Colonic mucosa (tissue), 4 donors: ENCODE data around the gene LONP1. TPM values are rescaled to one million over a fixed set of nuclear protein-coding genes. Genes with fewer than 3 reads are reported as not detected.

Experiments
- DNase-seq: peaks from one replicate; pipeline ENCODE4 v3.0.0-alpha.2; 2020
- H3K27ac ChIP-seq: fragments of 200-600 bp; one replicate; pipeline ENCODE4 v1.8.0; 2021
- H3K27me3 ChIP-seq: fragments of 200-600 bp; one replicate; pipeline ENCODE4 v1.8.0; 2021
- H3K36me3 ChIP-seq: fragments of 200-600 bp; one replicate; pipeline ENCODE4 v1.8.0; 2021
- H3K4me1 ChIP-seq: fragments of 200-600 bp; one replicate; pipeline ENCODE4 v1.8.0; 2021; ENCODE audit warnings: mild to moderate bottlenecking
- H3K4me3 ChIP-seq: fragments of 200-600 bp; one replicate; pipeline ENCODE4 v1.8.0; 2021
- H3K9ac ChIP-seq, 2 donors: one replicate each; pipeline ENCODE4 v1.7.0; 2013; ENCODE audit warnings: control low read depth in 2 of 2, low read depth in 2 of 2, low read length in 2 of 2
- H3K9me3 ChIP-seq: fragments of 200-600 bp; one replicate; pipeline ENCODE4 v1.8.0; 2021
- intact Hi-C: fragments of 100-400 bp; cut with DNase I; formaldehyde crosslinking; loops from one replicate; pipeline ENCODE4 v1.14.1; 2022
- total RNA-seq, 2 donors: library from RNA; stranded (reverse); fragmentation: NEBNext Ultra II Directional in 1 of 2; extraction: Animal tissue kit (Norgen Biotek cat#: 25700) in 1 of 2; gene quantifications; one replicate each; pipeline ENCODE4 v1.2.1, GENCODE V29; 2021
- TF ChIP-seq, protein P1 (sequence below): fragments of 200-600 bp; IDR thresholded peaks from one replicate; pipeline ENCODE4 v1.8.0; 2022; ENCODE audit warnings: antibody characterized with exemption, mild to moderate bottlenecking
- donor health status: healthy.
- donor health status: DM: no; HTN: no; CAD: no.
- donor health status: DM: no; HTN: no; CAD: no.

LONP1 gene
- total RNA-seq, 2 donors from 2014 or later, result 64.3 to 133 TPM

DNA sequence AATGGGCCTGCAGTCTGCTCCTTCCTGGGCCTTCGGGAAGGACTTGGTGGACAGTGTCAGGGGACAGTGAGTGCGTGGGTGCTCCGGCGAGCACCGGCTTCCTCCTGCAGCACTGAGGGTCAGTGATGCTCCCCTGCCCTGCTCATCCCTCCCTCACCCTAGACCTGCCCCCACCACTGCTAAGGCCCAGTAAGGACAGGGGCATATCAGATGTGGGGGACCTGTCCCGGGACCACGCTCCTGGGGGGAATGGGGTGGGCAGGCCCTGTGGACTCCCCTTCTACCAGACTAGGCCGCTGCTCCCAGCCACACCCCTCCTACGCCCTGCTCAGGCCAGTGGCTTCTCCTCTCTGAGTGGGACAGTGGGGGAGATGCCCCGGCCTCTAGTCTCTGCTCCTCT lies 42.8 kb downstream of the LONP1 start:
- no peak for DNase-seq
- TF ChIP-seq, protein P1, sequence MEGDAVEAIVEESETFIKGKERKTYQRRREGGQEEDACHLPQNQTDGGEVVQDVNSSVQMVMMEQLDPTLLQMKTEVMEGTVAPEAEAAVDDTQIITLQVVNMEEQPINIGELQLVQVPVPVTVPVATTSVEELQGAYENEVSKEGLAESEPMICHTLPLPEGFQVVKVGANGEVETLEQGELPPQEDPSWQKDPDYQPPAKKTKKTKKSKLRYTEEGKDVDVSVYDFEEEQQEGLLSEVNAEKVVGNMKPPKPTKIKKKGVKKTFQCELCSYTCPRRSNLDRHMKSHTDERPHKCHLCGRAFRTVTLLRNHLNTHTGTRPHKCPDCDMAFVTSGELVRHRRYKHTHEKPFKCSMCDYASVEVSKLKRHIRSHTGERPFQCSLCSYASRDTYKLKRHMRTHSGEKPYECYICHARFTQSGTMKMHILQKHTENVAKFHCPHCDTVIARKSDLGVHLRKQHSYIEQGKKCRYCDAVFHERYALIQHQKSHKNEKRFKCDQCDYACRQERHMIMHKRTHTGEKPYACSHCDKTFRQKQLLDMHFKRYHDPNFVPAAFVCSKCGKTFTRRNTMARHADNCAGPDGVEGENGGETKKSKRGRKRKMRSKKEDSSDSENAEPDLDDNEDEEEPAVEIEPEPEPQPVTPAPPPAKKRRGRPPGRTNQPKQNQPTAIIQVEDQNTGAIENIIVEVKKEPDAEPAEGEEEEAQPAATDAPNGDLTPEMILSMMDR, result no peak
- H3K27ac ChIP-seq, result no peak overlapping the region

DNA sequence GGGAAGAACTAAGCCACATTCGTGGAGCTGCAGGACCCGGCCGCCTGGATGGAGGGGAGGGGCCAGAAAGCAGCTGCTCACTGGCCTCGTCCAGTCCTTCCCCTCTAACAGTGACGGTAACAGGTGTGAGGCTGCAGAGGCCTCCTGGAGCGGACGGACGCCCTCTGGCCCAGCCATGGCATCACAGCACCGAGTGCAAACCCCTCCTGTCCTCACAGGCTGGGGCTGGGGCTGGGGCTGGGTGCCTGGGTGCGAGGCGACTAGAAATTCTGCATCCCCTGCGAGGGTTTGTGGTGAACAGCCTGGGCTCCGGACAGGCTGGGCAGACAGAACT lies 43.2 kb downstream of the LONP1 start:
- no peaks in the 10 kb centered on the region for H3K36me3 ChIP-seq
- no peak overlapping the region for H3K27ac ChIP-seq
- TF ChIP-seq, protein P1, result no peak
- peaks cover 7% of the 10 kb centered on the region for H3K4me1 ChIP-seq
- H3K9ac ChIP-seq, result no peak overlapping the region
- H3K9me3 ChIP-seq, result no peaks in the 10 kb centered on the region
- DNase-seq, result no peak
- H3K27me3 ChIP-seq, result no peaks in the 10 kb centered on the region
- intact Hi-C loops, result no loop called here
- H3K4me3 ChIP-seq, result no peak overlapping the region

More for the DNA sequence above, 42.8 kb downstream of the LONP1 start:
- H3K27me3 ChIP-seq, result no peaks in the 10 kb centered on the region
- H3K4me1 ChIP-seq, result peaks cover 7% of the 10 kb centered on the region
- no peak overlapping the region for H3K4me3 ChIP-seq
- intact Hi-C loops, result no loop called here
- H3K36me3 ChIP-seq, result no peaks in the 10 kb centered on the region
- no peak overlapping the region for H3K9ac ChIP-seq
- no peaks in the 10 kb centered on the region for H3K9me3 ChIP-seq

DNA sequence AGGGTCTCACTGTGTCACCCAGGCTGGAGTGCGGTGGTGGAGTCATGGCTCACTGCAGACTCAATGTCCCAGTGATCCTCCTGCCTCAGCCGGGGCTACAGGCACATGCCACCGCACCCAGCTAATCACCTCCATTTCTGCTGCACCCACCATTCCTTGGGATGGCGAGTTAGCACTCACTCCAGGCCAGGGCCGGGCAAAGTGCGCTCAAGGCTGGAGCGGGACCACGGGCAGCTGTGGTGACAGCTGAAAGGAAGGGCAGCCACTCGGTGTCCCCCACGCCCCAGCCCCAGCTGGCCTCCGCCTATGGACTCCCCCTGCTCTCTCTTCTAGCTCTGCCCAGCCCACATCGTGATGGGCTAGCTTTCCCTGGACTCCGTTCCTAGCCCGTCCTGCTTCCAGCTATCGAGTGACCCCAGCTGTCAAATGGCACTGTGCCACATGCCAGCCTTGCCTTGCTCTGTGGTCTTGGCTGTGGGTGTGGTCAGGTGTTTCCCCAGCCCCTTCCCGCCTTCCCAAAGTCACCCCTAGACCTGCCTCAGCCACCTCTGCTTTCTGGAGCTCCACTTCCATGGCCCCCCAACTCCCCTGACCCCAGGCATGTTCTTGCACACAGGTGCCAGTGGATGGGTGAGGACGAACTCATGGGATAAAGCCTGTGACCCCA lies 43.7 kb downstream of the LONP1 start:
- Histone ChIP-seq H3K9ac (peak overlapping the region in 1 of 2 donors; percentile 26), H3K27ac (no peak overlapping the region), H3K36me3 (no peaks in the 10 kb centered on the region), H3K27me3 (no peaks in the 10 kb centered on the region), H3K4me3 (no peak overlapping the region), H3K4me1 (peaks cover 7% of the 10 kb centered on the region), H3K9me3 (no peaks in the 10 kb centered on the region)
- DNase-seq, result no peak
- TF ChIP-seq, protein P1, result no peak
- intact Hi-C loops, result no loop called here

DNA sequence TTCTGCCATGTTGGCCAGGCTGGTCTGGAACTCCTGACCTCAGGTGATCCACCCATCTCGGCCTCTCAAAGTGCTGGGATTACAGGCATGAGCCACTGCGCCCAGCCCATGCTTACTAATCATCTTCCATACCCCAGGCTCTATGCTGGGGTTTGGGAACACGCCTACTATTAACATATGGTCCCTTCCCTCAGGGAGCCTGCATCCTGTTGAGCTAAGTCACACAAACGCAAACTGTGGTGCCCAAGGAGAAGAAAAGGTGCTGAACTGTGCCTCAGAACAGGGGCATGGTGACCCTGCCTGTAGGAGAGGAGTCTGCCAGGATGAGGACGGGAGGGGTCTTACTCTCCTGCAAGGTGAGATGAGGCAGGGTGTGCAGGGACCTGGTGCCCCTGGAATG lies 45.2 kb downstream of the LONP1 start:
- H3K27me3 ChIP-seq, result no peaks in the 10 kb centered on the region
- intact Hi-C loops, result no loop called here
- TF ChIP-seq, protein P1, result no peak
- H3K4me3 ChIP-seq, result no peak overlapping the region
- H3K4me1 ChIP-seq, result peaks cover 7% of the 10 kb centered on the region
- no peak for DNase-seq
- H3K36me3 ChIP-seq, result no peaks in the 10 kb centered on the region
- no peaks in the 10 kb centered on the region for H3K9me3 ChIP-seq
- no peak overlapping the region for H3K27ac ChIP-seq
- H3K9ac ChIP-seq, result no peak overlapping the region

DNA sequence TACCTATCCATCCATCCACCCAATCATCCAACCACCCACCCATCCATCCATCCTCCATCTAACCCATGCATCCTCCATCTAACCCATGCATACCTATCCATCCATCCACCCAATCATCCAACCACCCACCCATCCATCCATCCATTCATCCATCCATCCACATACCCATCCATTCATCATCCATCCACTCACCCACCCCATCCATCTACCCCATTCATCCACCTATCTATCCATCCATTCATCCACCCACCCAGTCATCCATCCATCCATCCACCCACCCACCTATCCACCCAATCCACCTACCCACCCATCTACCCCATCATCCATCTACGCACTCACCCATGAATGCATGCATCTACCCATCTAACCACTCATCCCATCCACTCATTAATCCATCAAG lies 46.2 kb downstream of the LONP1 start:
- H3K4me1 ChIP-seq, result no peaks in the 10 kb centered on the region
- TF ChIP-seq, protein P1, result no peak
- no peak overlapping the region for H3K9ac ChIP-seq
- H3K4me3 ChIP-seq, result no peak overlapping the region
- no peaks in the 10 kb centered on the region for H3K9me3 ChIP-seq
- H3K36me3 ChIP-seq, result no peaks in the 10 kb centered on the region
- H3K27ac ChIP-seq, result no peak overlapping the region
- intact Hi-C loops, result no loop called here
- DNase-seq, result no peak
- no peaks in the 10 kb centered on the region for H3K27me3 ChIP-seq
